Glomerular visceral epithelial cell (primary cell): ENCODE data around the gene MTMR3.

Experiments used
- DNase-seq: peaks from one replicate; pipeline ENCODE4 v3.0.0-alpha.2; 2016; ENCODE audit errors: extremely low spot score

Gene MTMR3

GRCh38 chr22:29870574-29870973 is 12.4 kb upstream of the MTMR3 start:
- DNase-seq: peak; percentile 52

GRCh38 chr22:29871684-29872083 is 11.3 kb upstream of the MTMR3 start:
- peak; percentile 6 for DNase-seq

DNA sequence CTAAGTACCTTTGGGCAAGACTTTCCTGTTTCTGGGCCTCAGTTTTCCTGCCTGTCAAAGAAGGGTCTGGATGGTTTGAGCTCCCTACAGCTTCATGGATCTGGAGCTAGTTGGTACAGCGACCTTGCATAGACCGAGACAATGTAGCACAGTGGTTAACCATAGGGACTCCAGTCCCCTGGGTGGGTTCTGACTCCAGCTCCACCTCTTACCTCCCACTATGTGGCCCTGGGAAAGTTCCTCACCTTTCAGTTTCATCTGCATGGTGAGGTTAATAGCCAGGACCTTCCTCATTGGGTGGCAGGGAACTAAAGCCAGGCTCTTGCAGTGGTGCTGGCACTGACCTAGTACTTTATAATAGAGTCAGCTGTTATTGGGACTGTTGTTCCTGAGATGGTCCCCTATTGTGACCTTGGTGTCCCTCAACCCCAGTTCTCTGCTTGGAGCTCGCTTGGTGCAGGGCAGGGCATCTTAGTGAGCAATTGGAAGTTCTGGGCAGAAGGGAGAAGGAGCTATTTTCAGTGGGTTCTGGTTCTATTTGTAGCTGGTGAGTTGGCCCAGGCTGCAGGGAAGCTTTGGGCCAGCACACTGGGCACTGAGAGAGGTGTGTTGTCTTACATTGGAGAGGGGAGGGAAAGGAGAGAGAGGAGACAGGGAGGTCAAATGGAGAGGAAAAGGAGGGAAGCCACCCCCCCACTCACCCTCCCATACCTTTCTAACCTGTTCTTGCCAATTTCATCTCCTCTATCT is 10.7 kb upstream of the MTMR3 start:
- no peak for DNase-seq

DNA sequence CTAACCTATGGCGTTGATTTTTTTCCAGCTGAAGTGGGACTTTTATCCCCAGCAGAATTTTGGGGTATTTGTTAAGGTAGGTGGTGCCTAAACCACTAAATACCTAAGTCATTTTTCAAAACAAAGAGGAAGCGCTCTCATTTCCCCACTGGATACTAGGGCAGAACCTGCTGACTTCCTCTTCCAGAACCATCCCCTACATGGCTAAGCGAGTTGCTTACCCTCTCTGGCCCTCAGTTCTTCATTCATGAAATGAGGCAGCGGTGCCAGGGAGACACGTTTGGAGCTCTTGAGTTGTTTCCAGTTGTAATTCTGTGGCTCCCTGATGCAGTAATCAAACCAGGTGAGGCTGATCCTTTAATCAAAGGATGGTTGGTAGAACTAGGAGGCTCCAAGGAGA is 10.0 kb upstream of the MTMR3 start:
- DNase-seq: no peak

GRCh38 chr22:29873943-29874342 is 9.0 kb upstream of the MTMR3 start:
- DNase-seq: no peak

DNA sequence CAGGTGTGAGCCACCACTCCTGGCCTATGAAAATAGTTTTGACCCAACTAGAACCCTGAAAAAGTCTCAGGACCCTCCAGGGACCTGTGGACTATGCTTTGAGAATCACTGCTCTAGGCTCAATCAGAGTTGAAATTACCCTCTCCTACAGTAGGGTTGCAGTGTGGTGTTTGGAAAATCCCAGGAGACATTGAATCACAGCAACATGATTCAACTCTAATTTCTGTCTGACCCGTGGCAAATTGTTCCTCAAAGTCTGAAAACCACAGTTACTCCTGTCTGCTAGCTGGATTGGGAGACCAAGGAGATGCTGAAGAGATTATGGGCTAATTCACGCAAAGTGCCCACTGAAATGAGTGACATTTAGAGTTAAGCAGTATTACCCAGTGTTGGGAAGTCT is 5.4 kb upstream of the MTMR3 start:
- DNase-seq: peak; percentile 12

- DNase-seq: peak; percentile 13
Observed at GRCh38 chr22:29879753-29880152, 3.2 kb upstream of the MTMR3 start.

DNA sequence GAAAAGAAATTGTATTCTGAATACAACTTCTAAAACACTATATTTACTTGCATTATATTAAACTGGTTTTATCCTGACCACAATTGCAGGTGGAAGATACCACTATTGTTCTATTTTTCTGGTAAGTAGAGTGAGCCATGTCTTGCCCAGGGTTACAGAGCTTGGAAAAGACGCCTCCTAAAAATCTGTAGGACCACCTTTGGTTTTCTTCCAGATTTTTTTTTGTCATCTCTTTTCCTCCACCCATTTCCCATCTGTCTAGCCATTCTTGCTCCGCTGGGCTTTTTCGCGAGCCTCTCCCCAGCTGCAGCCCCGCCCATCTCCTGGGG is 294 bp upstream of the MTMR3 start:
- no peak for DNase-seq

GRCh38 chr22:29883775-29884097 is 762 bp downstream of the MTMR3 start:
- DNase-seq: no peak

GRCh38 chr22:29885610-29886009 is 2.6 kb downstream of the MTMR3 start:
- no peak for DNase-seq

DNA sequence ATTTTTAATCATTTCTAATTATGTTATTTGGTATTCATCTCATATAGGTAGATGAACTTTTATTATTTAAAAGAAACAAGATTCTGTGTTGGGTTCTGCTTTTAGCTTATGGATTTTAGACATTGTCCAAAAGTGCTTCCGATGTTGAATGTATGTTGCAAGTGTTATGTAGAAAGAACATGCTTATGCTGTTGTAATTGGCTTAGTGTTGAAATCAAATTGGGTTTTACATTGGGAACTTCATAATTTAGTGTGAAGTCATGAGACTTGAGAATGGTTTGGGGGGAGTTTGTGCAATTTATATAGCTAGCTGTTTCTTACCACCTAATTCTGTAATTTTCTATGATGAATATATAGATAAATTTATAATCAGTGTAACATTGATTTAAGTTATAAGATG is 3.6 kb downstream of the MTMR3 start:
- no peak for DNase-seq

DNA sequence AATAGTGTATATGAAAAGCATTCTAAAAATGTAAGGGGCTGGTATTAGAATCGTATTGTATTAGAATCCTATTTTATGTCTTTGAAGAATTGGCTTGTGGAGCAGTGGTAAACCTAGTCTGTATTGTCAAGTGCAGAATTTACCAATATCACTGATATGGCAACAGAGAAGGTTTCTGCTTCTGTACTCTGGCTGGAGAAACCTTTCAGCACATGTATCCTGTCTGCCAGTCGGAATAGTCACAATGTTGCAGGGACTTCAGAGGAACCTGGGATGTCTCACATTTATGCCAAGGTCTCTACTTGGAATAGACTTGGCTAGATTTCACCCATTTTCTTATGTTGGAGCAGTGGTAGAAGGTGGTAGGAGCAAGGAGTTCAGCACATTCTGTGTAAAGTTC is 4.4 kb downstream of the MTMR3 start:
- no peak for DNase-seq

- no peak for DNase-seq
Observed at GRCh38 chr22:29890760-29891159, 7.8 kb downstream of the MTMR3 start.

- DNase-seq: no peak
Observed at GRCh38 chr22:29892315-29893156, 9.6 kb downstream of the MTMR3 start.

DNA sequence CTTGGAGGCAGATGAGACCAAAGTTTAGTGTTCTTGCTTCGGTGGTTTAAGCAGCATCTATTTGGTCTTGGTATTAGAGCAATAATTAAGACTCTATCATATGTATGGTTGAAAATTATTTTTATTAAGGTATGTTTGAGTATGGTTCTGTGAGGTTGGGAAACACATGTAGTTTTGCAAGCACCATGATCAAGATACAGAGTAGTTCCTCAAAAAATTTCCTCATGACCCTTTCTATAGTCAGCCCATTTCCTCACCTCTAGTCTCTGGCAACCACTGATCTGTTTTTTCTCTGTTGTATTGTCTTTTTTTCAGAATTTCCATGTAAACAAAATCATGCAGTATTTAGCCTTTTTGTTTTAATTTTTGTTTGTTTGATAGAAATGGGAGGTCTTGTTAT is 18.4 kb downstream of the MTMR3 start:
- no peak for DNase-seq

- DNase-seq: no peak
Observed at GRCh38 chr22:29903371-29903770, 20.4 kb downstream of the MTMR3 start.

DNA sequence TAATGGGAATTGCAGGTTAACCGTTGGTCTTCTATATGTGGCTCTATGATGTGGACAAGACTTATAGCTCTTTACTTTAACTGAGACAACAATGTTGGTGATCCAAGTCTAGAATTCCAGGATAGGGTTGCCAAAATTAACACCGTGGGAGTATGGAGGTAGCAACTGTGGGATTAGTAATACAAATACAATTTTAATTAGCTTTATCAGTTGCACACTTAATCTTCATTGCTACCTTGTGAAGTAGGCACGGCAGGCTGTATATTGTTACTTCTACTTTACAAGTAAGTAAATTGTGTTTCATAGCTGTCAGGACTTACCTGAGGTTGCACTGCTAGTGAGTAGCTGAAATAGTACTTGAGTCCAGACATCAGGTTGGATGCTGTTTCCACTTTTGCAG is 21.0 kb downstream of the MTMR3 start:
- DNase-seq: no peak

GRCh38 chr22:29907753-29908515 is 25.0 kb downstream of the MTMR3 start:
- DNase-seq: peak; percentile 94

DNA sequence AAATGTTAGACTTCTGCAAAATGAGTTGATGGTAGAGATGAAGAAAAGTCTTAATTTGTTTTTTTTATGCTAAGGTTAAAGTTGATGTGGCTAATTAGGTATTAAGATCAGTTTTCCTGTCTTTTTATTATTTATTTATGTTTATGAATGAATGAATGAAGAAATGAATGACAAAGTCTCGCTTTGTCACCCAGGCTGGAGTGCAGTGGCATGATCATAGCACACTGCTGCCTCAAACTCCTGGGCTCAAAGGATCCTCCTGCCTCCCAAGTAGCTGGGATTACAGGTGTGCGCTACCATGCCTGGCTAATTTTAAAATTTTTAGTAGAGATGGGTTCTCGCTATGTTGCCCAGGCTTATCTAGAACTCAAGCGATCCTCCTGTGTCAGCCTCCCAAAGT is 29.2 kb downstream of the MTMR3 start:
- DNase-seq: no peak

DNA sequence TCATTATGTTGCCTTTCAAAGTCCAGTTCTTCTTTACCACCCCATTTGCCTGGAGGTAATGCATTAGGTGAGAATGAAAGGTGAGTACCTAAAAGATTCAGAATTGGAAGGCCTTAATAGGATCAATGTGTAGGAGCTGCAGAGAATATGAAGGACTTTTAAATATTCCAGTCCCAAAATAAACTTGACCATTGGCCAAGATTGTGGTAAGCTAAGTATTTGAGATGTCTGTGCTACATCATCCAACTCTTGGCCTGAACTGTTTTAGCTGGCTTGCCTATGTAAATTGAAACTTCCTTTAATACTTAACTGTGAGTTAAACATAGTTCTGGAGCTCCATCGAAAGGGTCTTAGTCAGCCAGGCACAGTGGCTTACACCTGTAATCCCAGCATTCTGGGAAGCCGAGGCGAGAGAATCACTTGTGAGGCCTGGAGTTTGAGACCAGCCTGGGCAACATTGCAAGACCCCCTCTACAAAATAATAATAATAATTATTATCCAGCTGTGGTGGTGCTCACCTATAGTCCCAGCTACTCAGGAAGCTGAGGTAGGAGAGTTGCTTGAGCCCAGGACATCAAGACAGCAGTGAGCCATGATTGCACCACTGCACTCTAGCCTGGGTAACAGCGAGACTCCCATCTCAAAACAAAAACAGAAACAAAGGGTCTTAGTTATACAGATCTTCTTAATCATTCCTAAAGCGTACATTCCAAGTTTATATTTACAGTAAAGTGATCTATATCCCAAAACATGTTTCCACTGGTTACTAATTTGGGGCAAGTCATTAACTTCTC is 29.8 kb downstream of the MTMR3 start:
- DNase-seq: peak; percentile 77

- DNase-seq: peak; percentile 63
Observed at GRCh38 chr22:29914165-29914564, 31.2 kb downstream of the MTMR3 start.

DNA sequence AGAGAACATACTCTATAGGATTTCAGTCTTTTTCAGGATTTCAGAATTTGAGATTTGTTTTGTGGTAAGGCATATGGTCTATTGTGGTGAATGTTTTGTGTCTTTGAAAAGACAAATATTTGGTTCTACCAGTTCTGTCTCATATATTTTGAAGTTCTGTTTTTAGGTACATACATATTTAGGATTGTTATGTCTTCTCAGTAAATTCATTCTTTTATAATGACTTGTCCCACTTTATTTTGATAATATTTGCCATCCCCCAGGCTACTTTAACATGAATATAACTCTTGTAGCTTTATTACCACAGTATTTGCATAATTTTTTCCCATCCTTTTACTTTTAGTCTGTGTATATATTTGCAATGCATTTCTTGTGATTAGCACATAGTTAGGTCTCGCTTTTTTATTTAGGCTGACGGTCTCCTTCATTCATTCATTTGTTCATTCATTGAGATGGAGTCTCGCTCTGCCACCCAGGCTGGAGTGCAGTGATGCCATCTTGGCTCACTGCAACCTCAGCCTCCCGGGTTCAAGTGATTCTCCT is 32.1 kb downstream of the MTMR3 start:
- no peak for DNase-seq
